NCI-H2227 (cell line): Measurements from ENCODE around the gene ZNF341.

ENCODE experiments used
- DNase-seq: peaks from one replicate; lab custom pipeline; 2025; ENCODE audit not compliant: unreplicated experiment; lab: John Stamatoyannopoulos, UW

ZNF341 gene

DNA sequence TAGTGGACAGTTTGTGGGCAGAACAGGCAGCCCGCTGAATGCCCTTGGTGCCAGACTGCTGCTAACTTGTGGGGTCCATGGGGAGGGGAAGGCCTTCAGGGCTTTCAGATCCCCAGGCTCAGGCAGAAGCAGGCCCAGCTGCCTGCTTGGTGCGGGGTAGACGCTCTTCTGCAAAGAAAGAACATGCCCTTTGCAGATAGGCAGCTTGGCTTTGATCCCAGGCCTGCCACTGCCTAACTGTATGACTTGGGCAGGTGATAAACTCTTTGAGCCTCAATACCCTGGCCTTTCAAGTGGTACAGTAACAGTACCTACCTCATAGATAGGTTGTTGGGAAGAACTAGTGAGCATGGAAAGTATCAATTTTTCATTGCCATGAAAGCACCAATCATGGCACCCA is 107.8 kb downstream of the ZNF341 start:
- no peak for DNase-seq

DNA sequence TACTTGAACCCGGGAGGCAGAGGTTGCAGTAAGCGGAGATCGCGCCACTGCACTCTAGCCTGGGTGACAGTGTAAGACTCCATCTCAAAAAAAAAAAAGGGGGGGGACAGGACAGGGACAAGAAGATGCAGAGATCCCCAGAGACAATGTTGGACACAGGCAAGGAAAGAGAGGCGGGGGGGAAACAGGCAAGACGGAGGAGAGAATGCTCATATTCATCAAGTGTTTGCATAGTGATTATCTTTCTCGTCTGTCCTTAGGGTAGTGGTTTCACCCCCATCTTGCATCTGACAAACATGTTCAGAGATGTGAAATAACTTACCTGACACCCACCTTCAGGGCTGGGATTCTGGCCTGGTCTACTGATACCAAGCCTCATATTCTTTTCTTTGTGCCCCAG is 108.4 kb downstream of the ZNF341 start:
- no peak for DNase-seq

DNA sequence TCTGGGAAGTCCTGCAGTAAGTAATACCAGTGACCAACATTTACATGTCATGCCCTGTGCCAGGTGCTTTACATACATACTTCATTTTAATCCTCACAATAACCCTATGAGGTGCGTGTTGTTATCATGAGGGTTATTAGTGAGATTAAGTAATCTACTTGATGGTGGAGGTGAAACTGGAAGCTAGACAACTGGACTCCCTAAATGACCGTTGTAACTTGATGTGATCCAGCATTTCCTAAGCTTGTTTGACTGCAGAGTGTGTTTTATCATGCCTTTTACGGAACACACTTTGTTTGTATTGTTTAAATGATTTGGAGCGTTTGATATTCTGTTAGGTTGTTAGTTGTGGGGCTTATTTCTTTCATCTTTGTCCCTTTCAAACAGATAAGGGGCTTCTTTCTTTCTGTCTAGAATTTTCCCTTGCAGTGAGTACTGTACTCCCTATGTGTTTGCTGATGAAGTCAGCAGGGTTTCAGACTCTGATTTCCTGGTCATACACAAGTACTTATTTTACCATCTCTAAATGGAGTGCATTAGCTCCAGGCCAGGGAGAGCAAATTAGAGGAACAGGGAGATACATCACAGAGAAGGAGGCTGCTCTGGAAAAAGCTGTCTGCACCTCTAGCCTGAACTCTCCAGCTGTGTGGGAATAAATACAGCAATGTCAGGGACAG is 109.1 kb downstream of the ZNF341 start:
- peak; percentile 47 for DNase-seq

DNA sequence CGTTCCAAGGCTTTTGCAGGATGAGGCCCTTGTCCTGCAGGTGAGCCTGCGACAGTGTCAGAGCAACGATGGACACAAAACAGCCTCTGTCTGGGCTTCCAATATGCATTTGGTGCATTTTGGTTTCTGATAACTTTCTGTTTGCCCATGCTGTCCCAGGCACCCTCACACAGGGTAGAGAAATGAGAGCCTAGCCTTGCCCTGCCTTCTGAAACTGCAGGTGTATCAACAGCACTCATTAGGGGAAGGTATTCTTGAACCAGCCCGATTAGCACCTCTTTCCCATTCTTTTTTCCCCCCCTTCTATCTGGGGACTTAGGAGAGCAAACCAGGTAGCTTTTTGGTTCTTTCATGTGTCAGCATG is 109.6 kb downstream of the ZNF341 start:
- DNase-seq: no peak
